ENCODE results near the gene ZNF84. TPM values are rescaled to one million over a fixed set of nuclear protein-coding genes. Genes with fewer than 3 reads are reported as not detected.

The ZNF84 gene
- total and polyA plus RNA-seq, 4 donors: 3.2 to 15.6 (median 7.1) TPM

DNA sequence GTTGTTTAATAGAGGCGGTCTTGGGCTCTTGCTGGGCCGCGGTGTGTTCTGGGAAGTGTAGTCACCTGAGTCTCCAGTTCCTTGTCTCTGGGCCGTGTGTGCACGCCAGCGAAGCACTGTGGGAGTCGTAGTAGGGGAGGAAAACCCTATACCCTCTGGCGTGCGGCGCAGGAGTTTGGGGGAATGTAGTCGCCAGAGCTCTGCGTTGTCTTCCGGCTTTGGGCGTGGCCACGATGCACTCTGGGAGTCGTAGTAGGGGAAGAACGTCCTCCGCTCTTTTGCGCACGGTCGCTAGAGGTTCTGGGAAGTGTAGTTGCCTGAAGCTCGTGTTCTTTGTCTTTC is 42.7 kb downstream of the ZNF84 start (continued):
- TF ChIP-seq FOXA1 (IDR thresholded peaks at IDR 0.05) (no peak), JUND (IDR thresholded peaks at IDR 0.05) (peak in 1 of 2 donors; percentile 28), GABPA (IDR thresholded peaks at IDR 0.05 in 1 of 2, conservative IDR thresholded peaks at IDR 0.05 in 1 of 2) (peak; percentile 77 to 95), HNF4G (IDR thresholded peaks at IDR 0.05) (no peak), YY1 (IDR thresholded peaks at IDR 0.05) (peak; percentile 80), EGR1 (IDR thresholded peaks at IDR 0.05; ENCODE audit: low read depth in 2 of 2) (no peak)
- TF ChIP-seq, protein P1, sequence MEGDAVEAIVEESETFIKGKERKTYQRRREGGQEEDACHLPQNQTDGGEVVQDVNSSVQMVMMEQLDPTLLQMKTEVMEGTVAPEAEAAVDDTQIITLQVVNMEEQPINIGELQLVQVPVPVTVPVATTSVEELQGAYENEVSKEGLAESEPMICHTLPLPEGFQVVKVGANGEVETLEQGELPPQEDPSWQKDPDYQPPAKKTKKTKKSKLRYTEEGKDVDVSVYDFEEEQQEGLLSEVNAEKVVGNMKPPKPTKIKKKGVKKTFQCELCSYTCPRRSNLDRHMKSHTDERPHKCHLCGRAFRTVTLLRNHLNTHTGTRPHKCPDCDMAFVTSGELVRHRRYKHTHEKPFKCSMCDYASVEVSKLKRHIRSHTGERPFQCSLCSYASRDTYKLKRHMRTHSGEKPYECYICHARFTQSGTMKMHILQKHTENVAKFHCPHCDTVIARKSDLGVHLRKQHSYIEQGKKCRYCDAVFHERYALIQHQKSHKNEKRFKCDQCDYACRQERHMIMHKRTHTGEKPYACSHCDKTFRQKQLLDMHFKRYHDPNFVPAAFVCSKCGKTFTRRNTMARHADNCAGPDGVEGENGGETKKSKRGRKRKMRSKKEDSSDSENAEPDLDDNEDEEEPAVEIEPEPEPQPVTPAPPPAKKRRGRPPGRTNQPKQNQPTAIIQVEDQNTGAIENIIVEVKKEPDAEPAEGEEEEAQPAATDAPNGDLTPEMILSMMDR (IDR thresholded peaks at IDR 0.05; ENCODE audit: low read depth, low read length, missing input control): no peak

DNA sequence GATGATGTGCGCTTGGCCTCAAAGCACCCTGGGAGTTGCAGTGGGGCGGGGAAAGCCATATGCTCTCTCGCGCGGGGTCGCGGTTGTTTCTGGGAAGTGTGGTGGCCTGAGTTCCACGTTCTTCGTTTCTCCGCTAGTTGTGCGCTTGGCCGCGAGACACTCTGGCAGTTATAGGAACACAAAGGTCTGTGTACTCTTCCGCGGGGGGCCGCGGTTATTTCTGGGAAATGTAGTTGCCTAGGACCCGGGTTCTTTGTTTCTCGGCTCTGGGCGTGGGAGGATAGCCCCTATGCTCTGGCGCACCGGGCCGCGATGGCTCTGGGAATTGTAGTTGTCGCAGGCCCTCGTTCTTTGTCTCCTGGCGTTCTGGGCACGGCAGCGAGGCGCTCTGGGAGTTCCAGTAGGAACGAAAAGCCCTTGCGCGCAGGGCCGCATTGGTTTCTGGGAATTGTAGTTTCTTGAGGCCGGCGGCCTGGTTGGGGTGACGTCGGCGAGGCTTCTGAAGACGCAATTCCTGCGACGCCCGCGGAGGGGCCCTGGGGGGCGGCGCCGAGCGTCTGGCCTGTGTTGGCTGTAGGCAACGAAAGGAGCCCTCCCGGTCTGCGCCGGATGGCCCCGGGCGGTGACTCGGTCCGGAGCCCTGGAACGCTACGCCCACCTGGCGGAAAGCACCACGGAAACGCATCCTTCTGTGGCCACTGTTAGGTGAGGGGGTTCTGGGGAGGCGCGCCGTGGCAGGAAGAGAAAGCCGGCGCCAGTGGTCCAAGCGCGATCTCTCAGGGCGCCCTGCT is 43.3 kb downstream of the ZNF84 start, which contains the start of gene ZNF140:
ZNF140 (plus strand) TSS at position 556 of the 791 bp plus-strand sequence. CDS start 398 bp downstream, outside the sequence.
- Histone ChIP-seq H3K36me3 (ENCODE audit: control insufficient read depth in 4 of 4, insufficient read depth in 3 of 4, low read depth in 1 of 4, low read length in 3 of 4) (peaks cover 12 to 35% (median 30%) of the 10 kb centered on the region in 4 donors), H3K9me3 (ENCODE audit: control insufficient read depth in 4 of 4, low read length in 3 of 4) (peaks cover 38 to 61% (median 43%) of the 10 kb centered on the region in 4 donors), H3K27me3 (ENCODE audit: control insufficient read depth in 4 of 4, insufficient read depth in 4 of 4, low read length in 3 of 4) (no peaks in the 10 kb centered on the region), H3K27ac (ENCODE audit: low read depth in 1 of 2, low read length in 2 of 2) (peak within 1 kb of the TSS; percentile 99 to 100), H3K4me1 (ENCODE audit: control insufficient read depth in 4 of 4, insufficient read depth in 4 of 4, low read length in 3 of 4) (peaks cover 2 to 11% (median 7%) of the 10 kb centered on the region in 4 donors), H3K9ac (ENCODE audit: low read depth in 1 of 2, low read length in 2 of 2) (peak within 1 kb of the TSS; percentile 85 to 86), H3K4me3 (ENCODE audit: low read depth in 1 of 3, low read length in 3 of 3) (peak within 1 kb of the TSS; percentile 88 to 95 (median 90))
- TF ChIP-seq FOXA1 (IDR thresholded peaks at IDR 0.05) (peak; percentile 35), TAF1 (conservative IDR thresholded peaks at IDR 0.05) (peak; percentile 90), JUND (IDR thresholded peaks at IDR 0.05) (peak; percentile 17 to 59), NR2F2 (IDR thresholded peaks at IDR 0.05) (peak; percentile 31), HNF4G (IDR thresholded peaks at IDR 0.05) (peak; percentile 12), YY1 (IDR thresholded peaks at IDR 0.05) (peak; percentile 61), SP1 (IDR thresholded peaks at IDR 0.05) (peak; percentile 57), FOXA2 (IDR thresholded peaks at IDR 0.05) (peak; percentile 7), EGR1 (IDR thresholded peaks at IDR 0.05; ENCODE audit: low read depth in 2 of 2) (peak; percentile 81 to 85), RAD21 (IDR thresholded peaks at IDR 0.05) (peak in 1 of 2 donors; percentile 37), RXRA (IDR thresholded peaks at IDR 0.05) (peak; percentile 36 to 87), GABPA (IDR thresholded peaks at IDR 0.05 in 1 of 2, conservative IDR thresholded peaks at IDR 0.05 in 1 of 2) (peak in 1 of 2 donors; percentile 85), HNF4A (conservative IDR thresholded peaks at IDR 0.05) (no peak)
- TF ChIP-seq, protein P2, sequence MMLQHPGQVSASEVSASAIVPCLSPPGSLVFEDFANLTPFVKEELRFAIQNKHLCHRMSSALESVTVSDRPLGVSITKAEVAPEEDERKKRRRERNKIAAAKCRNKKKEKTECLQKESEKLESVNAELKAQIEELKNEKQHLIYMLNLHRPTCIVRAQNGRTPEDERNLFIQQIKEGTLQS (IDR thresholded peaks at IDR 0.05): peak; percentile 25
- TF ChIP-seq, protein P1 (IDR thresholded peaks at IDR 0.05; ENCODE audit: low read depth, low read length, missing input control): peak; percentile 37
- TF ChIP-seq, protein P3, sequence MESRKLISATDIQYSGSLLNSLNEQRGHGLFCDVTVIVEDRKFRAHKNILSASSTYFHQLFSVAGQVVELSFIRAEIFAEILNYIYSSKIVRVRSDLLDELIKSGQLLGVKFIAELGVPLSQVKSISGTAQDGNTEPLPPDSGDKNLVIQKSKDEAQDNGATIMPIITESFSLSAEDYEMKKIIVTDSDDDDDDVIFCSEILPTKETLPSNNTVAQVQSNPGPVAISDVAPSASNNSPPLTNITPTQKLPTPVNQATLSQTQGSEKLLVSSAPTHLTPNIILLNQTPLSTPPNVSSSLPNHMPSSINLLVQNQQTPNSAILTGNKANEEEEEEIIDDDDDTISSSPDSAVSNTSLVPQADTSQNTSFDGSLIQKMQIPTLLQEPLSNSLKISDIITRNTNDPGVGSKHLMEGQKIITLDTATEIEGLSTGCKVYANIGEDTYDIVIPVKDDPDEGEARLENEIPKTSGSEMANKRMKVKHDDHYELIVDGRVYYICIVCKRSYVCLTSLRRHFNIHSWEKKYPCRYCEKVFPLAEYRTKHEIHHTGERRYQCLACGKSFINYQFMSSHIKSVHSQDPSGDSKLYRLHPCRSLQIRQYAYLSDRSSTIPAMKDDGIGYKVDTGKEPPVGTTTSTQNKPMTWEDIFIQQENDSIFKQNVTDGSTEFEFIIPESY (IDR thresholded peaks at IDR 0.05): peak; percentile 97
- TF ChIP-seq, protein P4, sequence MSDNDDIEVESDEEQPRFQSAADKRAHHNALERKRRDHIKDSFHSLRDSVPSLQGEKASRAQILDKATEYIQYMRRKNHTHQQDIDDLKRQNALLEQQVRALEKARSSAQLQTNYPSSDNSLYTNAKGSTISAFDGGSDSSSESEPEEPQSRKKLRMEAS (IDR thresholded peaks at IDR 0.05): peak; percentile 94
- TF ChIP-seq, protein P5, sequence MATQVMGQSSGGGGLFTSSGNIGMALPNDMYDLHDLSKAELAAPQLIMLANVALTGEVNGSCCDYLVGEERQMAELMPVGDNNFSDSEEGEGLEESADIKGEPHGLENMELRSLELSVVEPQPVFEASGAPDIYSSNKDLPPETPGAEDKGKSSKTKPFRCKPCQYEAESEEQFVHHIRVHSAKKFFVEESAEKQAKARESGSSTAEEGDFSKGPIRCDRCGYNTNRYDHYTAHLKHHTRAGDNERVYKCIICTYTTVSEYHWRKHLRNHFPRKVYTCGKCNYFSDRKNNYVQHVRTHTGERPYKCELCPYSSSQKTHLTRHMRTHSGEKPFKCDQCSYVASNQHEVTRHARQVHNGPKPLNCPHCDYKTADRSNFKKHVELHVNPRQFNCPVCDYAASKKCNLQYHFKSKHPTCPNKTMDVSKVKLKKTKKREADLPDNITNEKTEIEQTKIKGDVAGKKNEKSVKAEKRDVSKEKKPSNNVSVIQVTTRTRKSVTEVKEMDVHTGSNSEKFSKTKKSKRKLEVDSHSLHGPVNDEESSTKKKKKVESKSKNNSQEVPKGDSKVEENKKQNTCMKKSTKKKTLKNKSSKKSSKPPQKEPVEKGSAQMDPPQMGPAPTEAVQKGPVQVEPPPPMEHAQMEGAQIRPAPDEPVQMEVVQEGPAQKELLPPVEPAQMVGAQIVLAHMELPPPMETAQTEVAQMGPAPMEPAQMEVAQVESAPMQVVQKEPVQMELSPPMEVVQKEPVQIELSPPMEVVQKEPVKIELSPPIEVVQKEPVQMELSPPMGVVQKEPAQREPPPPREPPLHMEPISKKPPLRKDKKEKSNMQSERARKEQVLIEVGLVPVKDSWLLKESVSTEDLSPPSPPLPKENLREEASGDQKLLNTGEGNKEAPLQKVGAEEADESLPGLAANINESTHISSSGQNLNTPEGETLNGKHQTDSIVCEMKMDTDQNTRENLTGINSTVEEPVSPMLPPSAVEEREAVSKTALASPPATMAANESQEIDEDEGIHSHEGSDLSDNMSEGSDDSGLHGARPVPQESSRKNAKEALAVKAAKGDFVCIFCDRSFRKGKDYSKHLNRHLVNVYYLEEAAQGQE (IDR thresholded peaks at IDR 0.05): peak; percentile 69
- under 1% methylated on average over 69 of the region's 69 CpGs for WGBS
- DNase-seq (ENCODE audit: low spot score): peak; percentile 92

Measured in liver (tissue), 9 donors.